K562 treated with DMSO at 1 percent for 48 hours (cell line): ENCODE data around the gene DDIT4L. TPM values are rescaled to one million over a fixed set of nuclear protein-coding genes. Genes with fewer than 3 reads are reported as not detected.

Source experiments
- total RNA-seq: library from RNA; unstranded; fragments of 300-600 nt; gene quantifications from 2 replicates; pipeline ENCODE4 v1.2.3, GENCODE V29; 2022; ENCODE audit warnings: low replicate concordance; ENCODE audit errors: extremely low read depth

DDIT4L gene, protein sequence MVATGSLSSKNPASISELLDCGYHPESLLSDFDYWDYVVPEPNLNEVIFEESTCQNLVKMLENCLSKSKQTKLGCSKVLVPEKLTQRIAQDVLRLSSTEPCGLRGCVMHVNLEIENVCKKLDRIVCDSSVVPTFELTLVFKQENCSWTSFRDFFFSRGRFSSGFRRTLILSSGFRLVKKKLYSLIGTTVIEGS
- total RNA-seq: not detected in 2 replicates

DNA sequence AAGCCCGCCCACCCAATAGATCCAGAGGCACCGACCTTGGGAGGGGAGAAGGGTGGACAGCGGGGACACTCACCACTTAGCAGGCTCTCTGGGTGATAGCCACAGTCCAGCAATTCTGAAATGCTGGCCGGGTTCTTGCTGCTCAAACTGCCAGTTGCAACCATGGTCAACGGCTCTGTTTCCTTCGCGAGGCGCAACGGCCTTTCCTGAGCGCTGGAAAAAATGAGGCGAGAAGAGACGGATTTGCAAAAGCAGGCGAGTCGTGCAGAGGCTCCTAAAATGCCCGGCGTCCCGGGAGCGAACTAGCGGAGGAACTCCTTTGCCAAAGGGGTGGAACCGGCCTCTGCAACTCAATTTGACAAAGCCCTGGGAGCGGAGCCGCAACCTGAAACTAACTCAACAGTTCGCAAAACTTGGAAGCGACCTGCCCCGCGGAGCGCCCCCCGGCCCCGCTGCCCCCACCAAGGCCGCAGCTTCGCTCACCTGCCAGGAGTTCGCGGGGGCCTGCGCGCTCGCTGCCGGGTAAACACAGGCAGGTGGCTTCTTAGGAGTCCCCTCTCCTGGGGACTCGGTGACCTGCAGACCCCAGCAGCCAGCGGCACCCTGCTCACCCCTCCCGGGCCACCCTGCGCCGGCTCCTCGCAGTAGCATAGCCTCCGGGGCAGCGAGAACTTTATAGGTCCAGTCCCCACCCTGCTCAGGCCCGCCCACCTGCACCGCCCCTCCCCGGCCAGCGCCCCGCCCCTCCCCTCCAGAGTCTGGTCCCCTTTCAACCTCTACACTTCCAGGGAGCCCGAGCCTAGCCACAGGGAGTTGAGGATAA is at the start of gene DDIT4L:
Gene DDIT4L, minus strand, starts transcription at position 649 of the 823 bp plus-strand sequence. Its CDS starts 485 bp downstream, at position 164.

Other genes with a start within 250 kb of the DDIT4L start
- not detected in 2 replicates for gene DNAJB14, start 243.8 kb downstream of the DDIT4L start, total RNA-seq
- gene H2AZ1, start 240.2 kb downstream of the DDIT4L start, total RNA-seq: 528 TPM in 1 of 2 replicates, not detected in the other